Spleen (tissue), 11 donors: ENCODE data around the gene VPS35. TPM values are rescaled to one million over a fixed set of nuclear protein-coding genes. Genes with fewer than 3 reads are reported as not detected.
A peak's percentile ranks its signal among the peaks of the same experiment; 100 is the strongest.

Experiments
- DNase-seq: peaks from one replicate; pipeline ENCODE4 v3.0.0-alpha.2; 2020
- H3K27ac ChIP-seq, 8 donors: fragments of 200-600 bp; sonication (generic) in 7 of 8; 1 replicate in 4 of 8; 2 replicates in 4 of 8; pipeline versions ENCODE4 v1.5.0 to v1.8.0; 2016 to 2021; ENCODE audit warnings: inconsistent platforms in 4 of 8, mild to moderate bottlenecking in 4 of 8, moderate library complexity in 1 of 8
- H3K27me3 ChIP-seq, 7 donors: fragments of 200-600 bp; sonication (generic) in 6 of 7; replicated peaks in 1 of 7; 1 replicate in 4 of 7; 2 replicates in 3 of 7; pipeline versions ENCODE4 v1.5.0 to v1.8.0; 2016 to 2021; ENCODE audit warnings: inconsistent platforms in 3 of 7, mild to moderate bottlenecking in 1 of 7
- H3K36me3 ChIP-seq, 6 donors: fragments of 200-600 bp; sonication (generic) in 5 of 6; 1 replicate in 4 of 6; 2 replicates in 2 of 6; pipeline versions ENCODE4 v1.5.0 to v1.8.0; 2016 to 2021; ENCODE audit warnings: inconsistent platforms in 2 of 6
- H3K4me1 ChIP-seq, 6 donors: fragments of 200-600 bp; sonication (generic) in 5 of 6; 1 replicate in 3 of 6; 2 replicates in 3 of 6; pipeline versions ENCODE4 v1.5.0 to v1.8.0; 2016 to 2021; ENCODE audit warnings: inconsistent platforms in 3 of 6
- H3K4me3 ChIP-seq, 8 donors: fragments of 200-600 bp; sonication (generic) in 7 of 8; 1 replicate in 4 of 8; 2 replicates in 4 of 8; pipeline versions ENCODE4 v1.5.0 to v1.8.0; 2016 to 2021; ENCODE audit warnings: inconsistent platforms in 4 of 8, mild to moderate bottlenecking in 4 of 8, moderate library complexity in 2 of 8
- H3K9me3 ChIP-seq, 8 donors: fragments of 200-600 bp; sonication (generic) in 7 of 8; 1 replicate in 4 of 8; 2 replicates in 4 of 8; pipeline versions ENCODE4 v1.5.0 to v1.8.0; 2016 to 2021; ENCODE audit warnings: inconsistent platforms in 4 of 8
- POLR2A ChIP-seq, 3 donors: fragments of 450-650 bp; IDR thresholded peaks; one replicate each; pipeline ENCODE4 v1.5.1; 2017; ENCODE audit warnings: antibody characterized with exemption in 3 of 3, mild to moderate bottlenecking in 1 of 3
- POLR2AphosphoS5 ChIP-seq, 3 donors: sonication (generic); formaldehyde crosslinking; IDR thresholded peaks; one replicate each; pipeline ENCODE4 v1.5.1; 2017; ENCODE audit warnings: antibody characterized with exemption in 3 of 3
- WGBS, 5 donors: extraction: QIAGEN DNeasy Blood & Tissue Kit in 3 of 5; methylation state at CpG; one replicate each; pipeline versions ENCODE4 v1.1.5 to v1.1.7; 2013 to 2018; 5-methylcytosine and 5-hydroxymethylcytosine counted together
- intact Hi-C: fragments of 100-400 bp; cut with DNase I; formaldehyde crosslinking; loops from one replicate; pipeline ENCODE4 v1.15.0; 2023; ENCODE audit warnings: low total_unique reads
- polyA plus RNA-seq, 3 donors: library from polyadenylated mRNA; stranded (reverse); fragments of 200-250 nt; gene quantifications; one replicate each; pipeline ENCODE4 v1.2.1, GENCODE V29; 2013
- total RNA-seq, 7 donors: library from RNA; depleted of rRNA in 3 of 7; stranded (reverse); fragments of >200 nt in 3 of 7; fragmentation: NEBNext Ultra II Directional in 4 of 7; extraction: Animal tissue kit (Norgen Biotek cat#: 25700) in 4 of 7; gene quantifications; one replicate each; pipeline versions ENCODE4 v1.1.0 to v1.2.1, GENCODE V29; 2016 to 2021
- TF ChIP-seq, protein P1 (sequence below), 11 experiments: fragments of 200-600 bp in 7 of 11; fragments of 450-650 bp in 4 of 11; sonication (generic) in 4 of 11; IDR thresholded peaks in 8 of 11; conservative IDR thresholded peaks in 3 of 11; 1 replicate in 7 of 11; 2 replicates in 4 of 11; pipeline versions ENCODE4 v1.4.0 to v1.8.0; 2016 to 2021; ENCODE audit warnings: antibody characterized with exemption in 11 of 11, inconsistent platforms in 4 of 11, mild to moderate bottlenecking in 1 of 11
- donor health status: healthy with polysubstance abuse.
- donor health status: DM: no; HTN: no; CAD: no; lungs with moderate emphysema.
- donor health status: DM: no; HTN: no; CAD: no.
- donor health status: Bipolar disorder and iron deficiency.
- donor health status: healthy.
- donor health status: DM: no; HTN: no; CAD: no.
- donor health status: DM: yes; HTN: yes; CAD: no.

The VPS35 gene
- total and polyA plus RNA-seq, 10 donors, result 18.1 to 111 (median 82.6) TPM

DNA sequence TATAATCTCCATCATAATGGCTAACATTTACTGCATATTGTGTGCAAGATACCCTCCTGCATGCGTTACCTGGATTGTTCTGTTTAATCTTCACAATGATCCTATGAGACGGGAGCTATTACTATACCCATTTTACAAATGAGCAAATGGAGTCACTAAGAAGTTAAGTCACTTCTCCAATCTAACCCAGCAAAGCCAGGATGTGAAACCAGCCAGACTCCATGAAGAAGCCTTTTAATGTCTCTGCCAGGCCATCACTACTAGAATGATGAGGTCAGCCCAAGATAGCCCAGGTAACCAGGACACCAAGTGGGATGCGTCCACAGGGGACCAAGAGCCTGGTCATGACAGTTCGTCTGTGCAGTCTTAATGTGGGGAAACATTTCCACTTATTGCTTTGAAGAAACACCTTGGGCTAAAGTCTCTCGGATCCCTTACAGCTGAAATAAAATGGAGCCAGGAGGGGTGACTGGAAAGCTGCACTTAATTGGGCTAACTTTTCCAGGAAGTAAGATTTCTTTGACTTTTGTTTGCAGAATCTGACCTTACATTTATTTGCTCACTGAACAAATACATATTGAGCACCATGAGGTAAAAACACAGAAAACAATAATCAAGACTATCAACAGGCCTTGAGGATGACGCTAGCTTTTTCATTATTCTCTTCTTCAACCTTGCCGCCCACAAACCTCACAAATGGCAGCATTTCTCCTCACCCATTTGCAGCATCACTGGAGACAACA, 66.9 kb downstream of the VPS35 start:
- WGBS, 5 donors, result 87 to 97% (median 91%) methylated on average over 7 of the region's 7 CpGs
- TF ChIP-seq, protein P1, sequence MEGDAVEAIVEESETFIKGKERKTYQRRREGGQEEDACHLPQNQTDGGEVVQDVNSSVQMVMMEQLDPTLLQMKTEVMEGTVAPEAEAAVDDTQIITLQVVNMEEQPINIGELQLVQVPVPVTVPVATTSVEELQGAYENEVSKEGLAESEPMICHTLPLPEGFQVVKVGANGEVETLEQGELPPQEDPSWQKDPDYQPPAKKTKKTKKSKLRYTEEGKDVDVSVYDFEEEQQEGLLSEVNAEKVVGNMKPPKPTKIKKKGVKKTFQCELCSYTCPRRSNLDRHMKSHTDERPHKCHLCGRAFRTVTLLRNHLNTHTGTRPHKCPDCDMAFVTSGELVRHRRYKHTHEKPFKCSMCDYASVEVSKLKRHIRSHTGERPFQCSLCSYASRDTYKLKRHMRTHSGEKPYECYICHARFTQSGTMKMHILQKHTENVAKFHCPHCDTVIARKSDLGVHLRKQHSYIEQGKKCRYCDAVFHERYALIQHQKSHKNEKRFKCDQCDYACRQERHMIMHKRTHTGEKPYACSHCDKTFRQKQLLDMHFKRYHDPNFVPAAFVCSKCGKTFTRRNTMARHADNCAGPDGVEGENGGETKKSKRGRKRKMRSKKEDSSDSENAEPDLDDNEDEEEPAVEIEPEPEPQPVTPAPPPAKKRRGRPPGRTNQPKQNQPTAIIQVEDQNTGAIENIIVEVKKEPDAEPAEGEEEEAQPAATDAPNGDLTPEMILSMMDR (IDR thresholded peaks at IDR 0.05 in 8 of 11, conservative IDR thresholded peaks at IDR 0.05 in 3 of 11), result no peak
- TF ChIP-seq POLR2AphosphoS5 (IDR thresholded peaks at IDR 0.05) (no peak), POLR2A (IDR thresholded peaks at IDR 0.05) (no peak)
- DNase-seq, result no peak
- Histone ChIP-seq H3K9me3 (no peaks in the 10 kb centered on the region), H3K27ac (peak overlapping the region in 1 of 8 donors; percentile 74), H3K4me3 (peak overlapping the region in 1 of 8 donors; percentile 79), H3K27me3 (no peaks in the 10 kb centered on the region), H3K4me1 (peaks cover 0 to 30% (median 19%) of the 10 kb centered on the region in 6 donors), H3K36me3 (peaks cover 0 to 9% (median 0%) of the 10 kb centered on the region in 6 donors)
- intact Hi-C loops, result no loop called here

DNA sequence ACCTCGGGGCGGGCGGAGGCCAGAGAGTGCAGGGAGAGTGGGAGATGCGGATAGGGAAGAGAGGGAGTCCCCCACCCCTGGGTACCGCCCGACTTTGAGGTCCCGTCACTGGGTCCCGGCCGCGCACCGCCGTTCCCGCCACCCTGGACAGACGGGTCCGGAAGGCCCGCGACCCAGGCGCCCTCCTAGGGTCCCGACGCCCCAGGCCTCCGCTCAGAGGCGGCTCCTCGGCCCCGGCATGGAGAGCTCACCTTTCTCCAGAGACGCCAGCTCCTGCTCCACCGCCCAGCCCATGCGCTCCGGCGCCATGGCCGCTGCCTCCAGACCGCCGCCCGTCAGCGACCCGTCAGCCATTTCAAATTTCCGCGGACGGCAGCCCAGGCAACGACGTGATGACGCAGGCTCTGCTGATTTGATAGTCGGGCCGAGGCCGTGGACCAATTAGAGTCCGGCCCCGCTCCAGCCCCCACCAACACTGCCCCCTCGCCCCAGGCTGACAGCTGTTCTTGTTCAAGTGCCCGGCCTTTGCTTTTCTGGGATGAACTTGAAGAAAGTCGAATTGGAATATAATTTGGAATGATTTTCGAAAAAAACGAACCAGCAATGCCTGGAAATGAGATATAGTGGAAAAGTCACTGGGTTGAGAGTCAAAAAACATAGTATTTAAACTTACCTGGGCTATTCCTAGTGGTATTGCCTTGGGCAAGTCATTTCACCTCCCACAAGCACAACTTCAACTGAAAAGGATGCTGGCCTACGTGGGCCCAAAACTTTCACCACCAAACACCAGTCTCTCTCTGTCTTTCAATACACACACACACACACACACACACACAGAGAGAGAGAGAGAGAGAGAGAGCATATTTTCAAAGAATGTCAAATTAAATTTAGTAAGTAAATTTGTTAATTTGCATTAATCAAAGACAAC, 67.7 kb downstream of the VPS35 start, which contains the start of gene SHCBP1:
Gene SHCBP1 (minus strand): TSS at position 374 of the 928 bp plus-strand sequence. CDS start 20 bp downstream, at position 354.
- peak within 1 kb of the TSS; percentile 48 to 80 (median 68) for H3K4me3 ChIP-seq
- no peaks in the 10 kb centered on the region for H3K27me3 ChIP-seq
- H3K27ac ChIP-seq, result peak within 1 kb of the TSS in 5 of 8 donors; percentile 14 to 74 (median 64)
- intact Hi-C loops, result no loop called here
- 0 to 1% (median 1%) methylated on average over 23 to 52 of the region's 52 CpGs for WGBS, 5 donors
- TF ChIP-seq, protein P1 (IDR thresholded peaks at IDR 0.05 in 8 of 11, conservative IDR thresholded peaks at IDR 0.05 in 3 of 11), result no peak
- TF ChIP-seq POLR2AphosphoS5 (IDR thresholded peaks at IDR 0.05), result peak; percentile 33 to 81 (median 69)
- peaks cover 0 to 30% (median 19%) of the 10 kb centered on the region in 6 donors for H3K4me1 ChIP-seq
- H3K9me3 ChIP-seq, result no peaks in the 10 kb centered on the region
- H3K36me3 ChIP-seq, result peaks cover 0 to 13% (median 0%) of the 10 kb centered on the region in 6 donors
- peak; percentile 94 for DNase-seq

DNA sequence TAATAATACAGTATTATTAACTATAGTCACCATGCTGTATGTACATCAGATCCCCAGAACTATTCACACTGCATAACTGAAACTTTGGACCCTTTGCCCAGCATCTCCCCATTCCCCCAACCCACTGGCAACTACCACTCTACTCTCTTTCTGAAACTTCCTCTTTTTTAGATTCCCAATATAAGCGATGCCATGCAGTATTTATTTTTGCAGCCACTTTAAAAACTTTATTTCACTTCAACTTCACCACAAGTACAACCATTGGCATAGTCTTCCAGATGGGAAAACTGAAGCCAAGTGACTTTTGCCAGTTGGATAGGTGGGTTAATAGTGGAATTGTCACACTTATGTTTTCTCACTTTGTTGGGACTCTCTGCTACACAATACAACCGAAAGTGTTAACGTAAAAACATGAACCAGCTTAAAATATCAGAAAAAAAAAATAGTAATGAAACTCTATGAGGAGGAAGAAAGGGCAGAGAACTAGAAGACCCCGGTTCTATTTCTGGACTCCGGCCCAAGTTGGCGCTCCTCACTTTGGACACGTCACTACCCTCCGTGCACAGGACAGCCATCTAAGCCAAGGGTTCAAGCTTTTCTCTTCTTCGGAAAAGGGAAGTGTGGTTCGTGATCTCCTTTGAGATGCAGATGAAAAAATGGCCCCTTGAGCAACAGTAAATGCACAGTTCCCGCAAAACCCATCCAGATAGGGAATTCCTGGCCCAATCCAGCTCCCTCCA, 68.5 kb downstream of the VPS35 start:
- intact Hi-C loops, result no loop called here
- no peak for DNase-seq
- no peaks in the 10 kb centered on the region for H3K9me3 ChIP-seq
- no peaks in the 10 kb centered on the region for H3K27me3 ChIP-seq
- peaks cover 0 to 21% (median 0%) of the 10 kb centered on the region in 6 donors for H3K36me3 ChIP-seq
- H3K4me1 ChIP-seq, result peaks cover 0 to 30% (median 19%) of the 10 kb centered on the region in 6 donors
- peak overlapping the region in 5 of 8 donors; percentile 14 to 74 (median 64) for H3K27ac ChIP-seq
- H3K4me3 ChIP-seq, result peak overlapping the region; percentile 48 to 80 (median 68)
- 2 to 3% (median 2%) methylated on average over 11 of the region's 11 CpGs for WGBS, 5 donors
- TF ChIP-seq POLR2AphosphoS5 (IDR thresholded peaks at IDR 0.05), result no peak
- TF ChIP-seq POLR2A (IDR thresholded peaks at IDR 0.05), result no peak
- TF ChIP-seq, protein P1 (IDR thresholded peaks at IDR 0.05 in 8 of 11, conservative IDR thresholded peaks at IDR 0.05 in 3 of 11), result no peak
